HG03439 (cell line): ENCODE results near the gene FMN1.
"Not testable (repeated sequence)": the region's sequence is repeated elsewhere in the genome, so short reads cannot be mapped to it uniquely, and the experiment has no call there.

ENCODE experiments used
- ATAC-seq: cut with Tn5 transposase; IDR thresholded peaks from one replicate; pipeline ENCODE4 v1.9.1; 2021; ENCODE audit warnings: mild to moderate bottlenecking, moderate library complexity; ENCODE audit not compliant: unreplicated experiment

Gene FMN1

DNA sequence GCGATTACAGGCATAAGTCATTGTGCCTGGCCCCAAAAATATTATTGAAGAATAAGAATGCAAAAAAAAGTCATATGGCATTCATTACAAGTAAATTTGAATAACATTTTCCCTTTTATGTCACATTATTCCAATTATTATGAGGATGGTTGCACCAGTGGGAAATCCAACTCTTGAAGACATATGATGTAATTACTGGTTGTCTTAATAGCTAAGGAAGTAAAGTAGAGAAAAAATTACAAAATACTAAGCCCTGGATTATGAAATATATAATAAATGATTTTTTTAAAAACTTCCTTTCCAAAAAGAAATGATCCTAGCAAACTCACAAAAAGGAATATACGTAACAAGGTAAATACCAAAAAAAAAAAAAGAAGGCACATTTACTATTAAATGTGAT, 98.9 kb downstream of the FMN1 start:
- no peak for ATAC-seq

DNA sequence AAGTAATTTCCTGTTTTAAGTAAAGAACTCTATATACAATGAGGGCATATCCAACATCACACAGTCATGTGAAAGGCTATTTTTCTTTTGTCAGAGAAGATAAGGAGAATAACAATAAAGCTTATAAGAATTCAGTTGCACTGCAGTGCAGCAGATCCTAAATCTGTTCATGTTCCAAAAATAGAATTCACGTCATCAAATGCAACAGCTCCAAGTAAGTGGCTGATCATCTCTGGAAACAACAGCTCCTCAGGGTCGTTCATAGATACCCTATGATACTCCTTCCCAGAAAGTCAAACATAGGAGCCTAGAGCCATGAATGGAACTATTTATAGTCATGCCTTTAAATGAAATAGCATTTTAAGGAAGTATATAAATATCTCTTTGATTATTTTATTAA, 100.2 kb downstream of the FMN1 start:
- ATAC-seq, result no peak

DNA sequence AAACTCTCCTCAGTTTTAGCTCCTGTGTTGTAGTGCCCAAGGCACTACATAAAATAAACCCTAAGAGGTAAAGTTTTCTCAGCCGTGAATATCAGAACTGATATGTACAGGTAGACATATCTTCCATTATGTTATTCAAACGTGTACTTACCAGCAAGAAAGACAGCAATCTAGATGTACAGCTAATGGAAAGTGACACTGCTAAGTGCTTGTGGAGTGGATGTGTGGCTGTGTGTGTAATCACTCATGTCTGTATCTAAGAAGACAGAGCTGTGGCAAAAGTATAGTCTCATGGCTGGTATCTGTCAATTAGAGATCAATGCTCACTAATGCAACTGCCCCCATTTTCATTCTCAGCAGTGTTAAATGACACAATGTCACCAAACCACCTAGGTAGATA, 101.3 kb downstream of the FMN1 start:
- ATAC-seq, result no peak

DNA sequence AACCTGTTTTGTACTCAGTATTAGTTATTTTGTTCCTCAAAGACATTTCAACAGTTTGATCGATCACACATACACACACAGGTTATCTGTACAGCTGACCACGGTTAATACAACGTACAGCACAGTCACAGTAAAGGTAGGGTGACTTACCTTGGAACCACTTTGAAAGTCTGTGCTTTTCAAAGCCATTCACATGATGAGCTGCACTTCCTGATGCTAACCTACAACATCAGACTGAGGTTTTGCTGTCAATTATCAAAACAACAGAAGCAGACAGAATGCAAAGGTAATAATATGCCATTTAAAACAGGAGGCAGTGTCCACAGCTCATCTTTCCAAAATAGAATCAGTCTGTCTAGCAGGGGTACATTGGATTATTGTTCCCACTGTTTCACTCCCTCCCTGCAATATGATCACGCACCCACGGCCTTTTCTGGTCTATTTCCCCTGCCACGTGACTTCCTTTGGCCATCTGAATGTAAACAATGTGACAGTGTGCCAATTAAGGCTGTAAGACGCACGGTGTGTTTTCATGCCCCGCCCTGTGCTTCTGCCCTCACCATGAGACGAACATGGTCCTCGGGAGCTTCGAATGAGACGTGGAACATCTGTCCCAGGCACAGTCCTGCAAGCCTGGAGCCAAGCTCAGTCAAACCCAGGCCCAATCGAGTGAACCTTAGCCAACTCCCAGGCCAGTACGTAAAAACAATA, 102.4 kb downstream of the FMN1 start:
- no peak for ATAC-seq

- ATAC-seq, result no peak
These were observed 104.4 kb downstream of the FMN1 start for GRCh38 chr15:33089878-33090757.

GRCh38 chr15:33089165-33089877, 105.2 kb downstream of the FMN1 start:
- no peak for ATAC-seq

GRCh38 chr15:33086500-33087121, 107.9 kb downstream of the FMN1 start:
- ATAC-seq, result no peak

- ATAC-seq, result no peak
These were observed 109.9 kb downstream of the FMN1 start for GRCh38 chr15:33084661-33085060.

GRCh38 chr15:33083232-33084081, 111.1 kb downstream of the FMN1 start:
- no peak for ATAC-seq

DNA sequence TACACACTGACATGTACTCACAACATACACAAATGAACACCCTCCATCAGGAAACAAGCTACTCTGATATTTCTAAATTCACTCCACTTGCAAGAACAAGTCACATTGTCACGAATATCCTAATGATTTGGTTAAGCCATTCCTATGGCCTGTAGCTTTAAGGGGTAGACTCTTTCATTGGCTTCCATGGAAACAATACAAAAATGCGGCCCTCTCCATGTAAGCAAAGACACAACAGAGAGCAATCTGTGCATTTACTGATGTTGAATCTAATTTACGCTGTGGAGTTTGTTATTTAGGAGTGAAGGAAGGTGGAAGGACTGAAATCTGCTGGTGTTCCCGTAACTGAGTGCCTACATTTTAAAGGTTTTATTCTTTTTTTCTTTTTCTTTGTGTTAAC, 114.5 kb downstream of the FMN1 start:
- ATAC-seq, result no peak

- no peak for ATAC-seq
These were observed 115.9 kb downstream of the FMN1 start for GRCh38 chr15:33078607-33079006.

GRCh38 chr15:33076937-33077336, 117.6 kb downstream of the FMN1 start:
- ATAC-seq, result no peak

- no peak for ATAC-seq
These were observed 119.6 kb downstream of the FMN1 start for GRCh38 chr15:33074942-33075341.

DNA sequence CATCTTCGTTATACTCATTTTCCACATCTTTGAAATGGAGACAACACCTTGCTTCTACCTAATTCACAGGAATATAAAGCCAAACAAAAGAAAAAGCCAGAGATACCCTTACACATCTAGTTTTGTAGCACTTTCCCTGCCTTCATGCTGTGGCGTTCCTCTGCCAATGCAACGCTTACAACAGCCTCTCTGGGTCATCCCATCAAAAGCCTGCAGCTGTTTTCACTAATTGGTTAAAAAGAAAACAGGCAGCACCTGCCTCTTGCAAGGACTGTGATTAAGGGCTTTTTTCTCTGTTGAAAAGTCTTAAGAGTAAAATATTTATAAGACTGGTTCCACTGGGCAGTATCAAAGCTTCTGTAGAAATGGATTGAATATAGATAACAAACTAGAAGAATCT, 120.3 kb downstream of the FMN1 start:
- no peak for ATAC-seq

DNA sequence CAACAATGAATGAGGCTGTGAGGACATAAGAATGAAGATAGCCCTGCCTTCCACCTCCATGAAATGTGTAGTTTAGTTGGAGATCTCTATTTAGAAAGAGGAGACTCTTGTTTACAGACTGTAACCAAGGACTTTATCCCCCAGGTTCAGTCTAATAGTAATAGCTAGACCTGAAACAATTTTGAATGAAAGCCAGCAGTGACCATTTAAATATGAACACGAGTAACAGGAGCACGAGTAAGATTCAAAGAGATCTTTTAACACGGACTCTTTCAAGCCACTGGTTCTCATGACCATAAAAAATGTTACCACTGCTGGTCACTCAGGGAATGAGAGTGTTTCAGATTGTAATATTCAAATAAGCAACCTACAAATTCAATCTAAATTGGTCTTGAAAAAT, 123.1 kb downstream of the FMN1 start:
- ATAC-seq, result no peak

GRCh38 chr15:33069903-33070302, 124.6 kb downstream of the FMN1 start:
- ATAC-seq, result not testable (repeated sequence)

GRCh38 chr15:33069161-33069560, 125.4 kb downstream of the FMN1 start:
- ATAC-seq, result no peak

GRCh38 chr15:33068511-33068990, 126.0 kb downstream of the FMN1 start:
- ATAC-seq, result no peak

- ATAC-seq, result no peak
These were observed 126.5 kb downstream of the FMN1 start for GRCh38 chr15:33068007-33068481.

- ATAC-seq, result no peak
These were observed 127.1 kb downstream of the FMN1 start for GRCh38 chr15:33067456-33067855.
